Ureter (tissue), 1 donor: Measurements from ENCODE around the gene MSX1. TPM values are rescaled to one million over a fixed set of nuclear protein-coding genes. Genes with fewer than 3 reads are reported as not detected.

ENCODE experiments used
- DNase-seq: peaks from one replicate; pipeline ENCODE4 v3.0.0-alpha.2; 2020; ENCODE audit warnings: low spot score
- total RNA-seq: library from RNA; stranded (reverse); gene quantifications from one replicate; pipeline ENCODE4 v1.2.4, GENCODE V29; 2023
- donor health status: DM: yes; HTN: yes; CAD: no.

MSX1 gene
- total RNA-seq, 1 donor from 2014 or later = 4.0 TPM

DNA sequence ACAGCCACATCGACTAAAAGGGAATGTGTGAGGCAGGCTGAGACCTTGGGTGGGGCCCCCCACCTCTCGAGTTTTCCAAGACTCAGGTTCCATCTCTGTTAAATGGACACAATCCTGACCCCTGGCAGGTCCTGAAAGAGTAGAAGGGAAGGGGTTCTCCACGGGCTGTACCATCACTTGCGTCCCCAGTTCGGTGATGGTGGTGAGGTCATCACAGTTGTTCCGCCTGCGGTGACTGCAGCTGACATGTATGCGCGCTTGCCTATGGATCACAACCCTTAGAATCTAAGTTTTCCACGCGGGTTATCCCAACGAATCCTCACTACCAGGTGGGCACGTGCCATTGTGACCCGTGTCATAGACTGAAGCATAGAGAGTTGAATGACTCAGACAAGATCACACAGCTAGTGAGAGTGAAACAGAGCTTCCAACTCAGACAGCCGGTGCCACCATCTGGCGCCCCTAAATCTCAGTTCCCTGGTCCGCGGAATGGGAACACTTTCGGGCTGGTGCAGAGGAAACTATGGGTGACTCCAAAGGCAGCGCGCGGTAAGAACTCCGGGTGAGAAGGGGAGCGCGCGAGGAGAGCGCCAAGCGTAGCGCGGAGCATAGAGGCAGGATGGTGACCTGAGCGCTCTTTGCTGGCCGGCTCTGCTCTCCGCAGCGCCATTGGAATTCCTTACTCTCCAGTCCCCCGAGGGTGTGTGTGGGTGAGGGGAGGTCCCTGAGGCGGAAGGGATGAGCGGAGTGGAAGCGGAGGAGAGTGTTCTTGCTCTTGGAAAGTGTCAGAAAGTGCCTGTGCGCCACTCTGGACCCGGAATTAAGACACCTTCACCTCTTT lies 10.5 kb downstream of the MSX1 start:
- no peak for DNase-seq

DNA sequence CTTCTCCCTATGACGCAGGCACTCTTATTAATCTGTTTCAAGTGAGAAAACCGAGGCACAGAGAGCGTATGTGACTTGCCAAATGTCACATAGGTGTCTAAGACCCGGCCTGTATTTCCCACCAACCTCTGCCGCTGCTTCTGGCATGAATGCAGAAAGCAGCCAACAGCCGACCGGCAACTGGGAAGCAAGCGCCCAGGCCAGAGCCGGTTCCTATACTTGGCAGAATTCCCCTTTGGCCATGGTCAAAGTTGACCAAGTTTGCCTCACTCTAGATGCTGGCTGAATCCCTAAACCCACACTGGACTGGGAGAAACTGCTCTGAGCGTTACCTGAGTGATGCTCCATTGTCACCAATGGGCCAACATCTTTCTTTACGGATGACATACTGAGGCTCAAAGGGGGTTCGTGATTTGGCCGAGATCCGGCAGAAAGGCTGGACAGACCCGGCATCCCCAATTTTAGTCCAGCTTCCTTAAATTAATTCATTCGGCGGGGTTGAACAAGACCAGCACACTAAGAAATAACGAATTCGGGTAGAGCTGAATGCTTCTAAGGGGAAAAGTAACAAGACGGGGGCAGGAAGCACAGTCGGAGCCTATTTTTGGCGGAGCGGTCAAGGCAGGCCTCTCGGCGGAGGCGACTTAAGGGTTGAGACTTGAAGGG lies 11.2 kb downstream of the MSX1 start:
- DNase-seq = no peak

GRCh38 chr4:4871242-4871572 lies 11.7 kb downstream of the MSX1 start:
- no peak for DNase-seq

DNA sequence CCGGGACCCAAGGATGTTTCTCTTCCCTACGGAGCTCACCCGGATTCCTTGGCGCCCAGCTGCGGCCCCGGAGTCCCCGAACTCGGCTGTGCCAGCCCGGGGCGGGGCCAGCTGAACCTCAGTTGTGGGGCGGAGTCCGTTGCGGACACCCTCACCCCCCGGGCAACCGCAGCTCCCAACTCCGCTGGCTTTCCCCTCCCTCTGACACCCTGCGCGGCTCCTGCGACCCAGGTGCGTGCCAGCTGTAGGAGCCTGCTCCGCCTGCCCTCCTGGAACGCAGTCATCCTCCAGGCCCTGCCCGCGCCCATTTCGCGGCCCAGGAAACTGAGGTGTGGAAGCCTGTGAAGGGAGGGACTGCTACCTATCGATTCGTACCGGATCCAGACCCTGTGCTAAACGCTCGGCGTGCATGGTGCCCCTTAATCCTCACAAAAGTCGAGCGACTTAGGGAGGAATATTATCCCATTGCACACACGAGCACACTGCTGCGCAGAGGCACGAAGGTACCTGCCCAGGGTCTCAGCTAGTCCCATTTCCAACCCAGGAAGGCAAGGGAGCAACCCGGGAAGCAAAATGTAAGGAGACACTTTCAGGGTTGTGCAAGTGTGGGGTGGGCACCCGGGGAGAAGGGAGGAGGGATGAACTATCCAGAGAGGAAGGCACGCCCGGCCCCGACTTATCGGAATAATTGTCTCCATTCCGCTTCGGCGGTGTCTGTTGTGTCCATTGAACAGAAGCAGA lies 12.3 kb downstream of the MSX1 start:
- no peak for DNase-seq

DNA sequence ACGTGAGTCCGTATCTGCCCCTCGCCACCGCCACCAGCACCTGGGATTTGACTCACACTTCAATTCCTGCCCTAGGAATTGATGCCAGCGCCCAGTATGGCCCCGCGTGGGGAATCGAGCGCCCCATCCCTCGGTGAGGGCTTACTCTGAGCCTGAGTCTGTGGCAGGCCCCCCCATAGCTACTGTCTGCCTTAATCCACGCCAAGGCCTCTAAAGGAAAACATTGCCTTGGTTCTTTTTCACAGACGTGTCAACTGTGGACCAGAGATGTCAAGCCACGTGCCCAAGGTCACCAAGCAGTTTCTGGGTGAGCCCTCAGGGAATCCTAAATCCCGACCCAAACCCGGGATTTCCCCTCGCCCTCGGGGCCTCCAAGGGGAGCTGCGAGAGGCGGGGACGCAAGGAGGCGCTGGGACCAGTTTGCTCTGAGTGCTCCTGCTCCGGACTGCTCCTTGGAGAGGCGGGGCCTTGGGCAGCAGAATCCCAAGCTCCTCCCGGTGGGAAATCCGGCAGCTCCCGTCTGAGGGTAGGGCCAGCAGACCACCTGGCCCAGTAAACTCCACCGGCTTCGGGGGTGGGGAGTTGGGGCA lies 12.9 kb downstream of the MSX1 start:
- DNase-seq = no peak

DNA sequence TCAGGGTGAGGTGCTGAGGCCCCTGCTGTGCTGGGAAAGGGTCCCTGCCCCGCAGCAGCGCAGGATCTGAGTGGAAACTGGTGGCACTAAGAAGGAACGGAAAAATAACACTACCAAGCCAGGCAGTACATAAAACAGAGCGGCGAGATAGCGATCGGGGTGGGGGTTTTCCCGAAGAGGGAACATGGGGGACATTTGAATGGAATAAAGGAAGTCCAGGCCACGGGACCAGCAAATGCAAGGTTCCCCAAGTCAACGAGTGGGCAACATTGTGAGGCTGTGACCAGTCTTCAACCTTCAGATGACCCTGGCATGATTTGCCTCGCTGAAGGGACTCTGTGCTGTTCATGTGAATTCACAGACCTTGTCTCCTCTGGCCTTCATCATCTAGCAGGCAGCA lies 13.7 kb downstream of the MSX1 start:
- DNase-seq = no peak

GRCh38 chr4:4874254-4874653 lies 14.8 kb downstream of the MSX1 start:
- no peak for DNase-seq

DNA sequence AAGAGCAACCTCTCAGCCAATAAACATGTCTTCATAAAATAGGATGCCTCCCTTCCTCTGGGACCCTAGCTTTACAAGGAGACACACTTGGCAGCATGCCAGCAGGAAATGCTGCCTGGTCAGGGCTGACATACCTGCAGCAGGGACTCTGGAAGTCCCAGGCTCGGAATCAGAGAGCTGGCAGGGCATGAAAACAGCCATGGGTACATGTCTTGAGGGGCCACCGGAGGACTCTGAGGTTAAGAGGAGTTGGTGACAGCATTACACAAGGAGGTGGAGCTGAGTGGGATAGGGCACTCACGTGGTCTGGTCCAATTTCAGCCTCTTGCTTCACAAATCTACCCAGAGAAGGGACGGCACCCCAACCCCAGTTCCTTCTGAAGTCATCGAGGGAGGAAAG lies 15.7 kb downstream of the MSX1 start:
- DNase-seq = no peak

DNA sequence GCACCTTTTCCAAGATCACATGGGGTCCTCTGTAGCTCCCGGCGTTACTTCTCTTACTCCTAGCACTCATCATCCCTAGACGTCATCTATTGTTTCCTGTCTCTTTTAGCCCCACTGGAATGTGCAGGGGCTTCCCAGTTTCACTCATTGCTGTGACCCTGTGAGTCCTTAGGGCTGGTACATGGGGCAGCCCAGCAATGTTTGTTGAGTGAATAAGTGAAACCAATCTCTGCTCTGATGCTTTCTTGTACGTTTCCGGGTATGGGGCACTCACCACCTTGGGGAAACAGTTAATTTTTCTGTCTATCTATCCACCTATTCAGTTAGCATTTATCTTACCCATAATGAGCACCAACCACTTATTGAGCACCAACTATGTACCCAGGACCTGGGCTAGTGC lies 16.1 kb downstream of the MSX1 start:
- DNase-seq = no peak

GRCh38 chr4:4876945-4877661 lies 17.6 kb downstream of the MSX1 start:
- no peak for DNase-seq

GRCh38 chr4:4880492-4880891 lies 21.0 kb downstream of the MSX1 start:
- DNase-seq = no peak

- DNase-seq = no peak
These were observed 22.0 kb downstream of the MSX1 start for GRCh38 chr4:4881432-4881831.

DNA sequence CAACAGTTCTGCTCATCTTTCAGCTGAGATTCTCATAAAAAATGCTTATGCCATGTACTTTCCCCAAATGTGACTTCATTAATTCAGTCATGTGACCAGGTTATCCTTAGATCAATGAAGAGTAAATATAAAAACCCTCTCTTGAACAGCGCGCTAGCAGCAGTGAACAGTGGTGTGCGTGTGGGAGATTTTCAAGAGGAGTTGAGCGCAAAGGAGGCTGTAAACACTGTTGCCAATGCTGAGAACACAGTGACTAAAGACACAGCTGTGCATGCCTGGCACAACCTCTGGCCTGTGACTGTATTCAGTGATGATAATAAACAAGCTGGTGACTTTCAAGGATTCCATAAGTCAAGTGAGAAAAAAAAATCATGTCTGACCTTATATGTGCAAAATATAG lies 25.1 kb downstream of the MSX1 start:
- no peak for DNase-seq

- DNase-seq = no peak
These were observed 28.0 kb downstream of the MSX1 start for GRCh38 chr4:4887426-4887825.

GRCh38 chr4:4888695-4889094 lies 29.2 kb downstream of the MSX1 start:
- no peak for DNase-seq

DNA sequence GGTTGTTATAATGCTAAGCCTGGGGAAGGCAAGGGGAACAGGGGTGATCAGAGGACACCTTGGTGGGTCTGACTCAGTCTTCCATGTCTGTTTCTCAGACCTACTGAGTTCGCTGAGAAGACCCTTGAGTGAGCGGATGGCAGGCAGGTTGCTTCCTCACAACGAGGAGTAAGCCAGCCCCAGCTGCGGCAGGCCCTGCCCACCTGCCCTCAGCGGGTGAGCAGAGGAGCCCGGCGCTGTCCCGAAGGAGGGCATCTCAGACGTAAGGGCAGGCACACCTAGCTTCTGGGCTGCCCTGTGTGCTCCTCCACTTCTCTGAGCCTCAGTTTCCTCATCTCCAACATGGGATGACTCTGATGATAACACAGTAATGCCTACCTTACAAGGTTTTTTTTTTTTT lies 30.3 kb downstream of the MSX1 start:
- DNase-seq = no peak

GRCh38 chr4:4890574-4891255 lies 31.2 kb downstream of the MSX1 start:
- no peak for DNase-seq

DNA sequence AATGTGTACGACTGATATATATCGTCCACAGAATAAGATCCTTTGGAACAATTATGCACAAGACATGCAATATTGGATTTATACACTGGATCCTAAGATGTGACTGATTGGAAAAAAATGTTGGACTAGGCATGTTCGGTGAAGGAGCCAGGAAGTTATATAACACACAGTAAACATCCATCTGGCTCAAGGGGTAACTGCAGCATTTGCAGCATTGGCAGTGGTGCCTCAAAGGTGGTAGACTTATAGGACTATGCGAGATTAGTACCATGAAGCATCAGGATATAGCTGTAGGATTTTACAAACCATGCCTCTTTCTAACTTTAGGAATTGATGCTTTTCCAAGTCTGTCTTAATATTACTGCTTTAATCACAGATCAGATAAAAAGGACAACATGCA lies 34.3 kb downstream of the MSX1 start:
- no peak for DNase-seq

DNA sequence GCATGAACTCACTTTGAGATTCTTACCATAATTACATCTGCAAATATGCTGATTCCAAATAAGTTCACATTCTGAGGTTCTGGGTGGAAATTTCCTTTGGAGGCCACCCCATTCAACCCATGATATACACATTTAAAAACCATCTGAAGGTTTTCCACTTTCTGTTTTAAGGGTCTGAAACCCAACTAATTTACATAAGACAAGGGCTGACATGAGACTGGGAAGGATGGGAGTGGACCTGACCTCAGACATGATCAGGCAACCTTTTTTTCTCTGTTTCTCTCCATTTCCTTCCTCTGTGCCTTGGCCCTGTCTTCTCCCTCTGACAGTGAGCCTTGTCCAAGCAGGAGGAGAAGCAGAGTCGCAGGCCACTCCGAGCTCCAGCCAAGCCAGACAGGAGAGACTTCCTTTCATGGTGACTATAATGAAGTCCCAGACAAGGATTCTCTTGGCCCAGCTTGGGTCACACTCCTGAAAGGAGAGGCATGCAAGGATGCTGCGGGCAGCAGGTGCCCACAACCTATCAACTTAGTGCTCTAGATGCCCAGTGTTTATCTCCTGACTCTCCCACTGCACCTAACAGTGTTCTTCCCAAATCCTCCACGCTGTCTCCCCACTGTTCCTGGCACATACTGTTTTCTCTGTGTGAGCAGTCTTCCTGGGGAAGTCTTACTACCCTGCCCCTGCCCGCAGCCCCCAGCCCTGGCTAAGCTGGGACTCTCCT lies 39.9 kb downstream of the MSX1 start:
- no peak for DNase-seq

DNA sequence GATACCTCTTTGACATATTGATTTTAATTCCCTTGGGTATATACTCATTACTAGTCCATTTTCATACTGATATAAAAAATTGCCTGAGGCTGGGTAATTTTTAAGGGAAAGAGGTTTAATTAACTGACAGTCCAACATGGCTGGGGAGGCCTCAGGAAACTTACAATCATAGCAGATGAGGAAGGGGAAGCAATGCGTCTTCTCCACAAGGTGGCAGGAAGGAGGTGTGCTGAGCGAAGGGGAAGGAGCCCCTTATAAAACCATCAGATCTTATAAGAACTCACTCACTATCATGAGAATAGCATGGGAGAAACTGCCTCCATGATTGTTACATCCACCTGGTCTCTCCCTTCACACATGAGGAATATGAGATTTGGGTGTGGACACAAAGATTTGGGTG lies 42.4 kb downstream of the MSX1 start:
- no peak for DNase-seq

DNA sequence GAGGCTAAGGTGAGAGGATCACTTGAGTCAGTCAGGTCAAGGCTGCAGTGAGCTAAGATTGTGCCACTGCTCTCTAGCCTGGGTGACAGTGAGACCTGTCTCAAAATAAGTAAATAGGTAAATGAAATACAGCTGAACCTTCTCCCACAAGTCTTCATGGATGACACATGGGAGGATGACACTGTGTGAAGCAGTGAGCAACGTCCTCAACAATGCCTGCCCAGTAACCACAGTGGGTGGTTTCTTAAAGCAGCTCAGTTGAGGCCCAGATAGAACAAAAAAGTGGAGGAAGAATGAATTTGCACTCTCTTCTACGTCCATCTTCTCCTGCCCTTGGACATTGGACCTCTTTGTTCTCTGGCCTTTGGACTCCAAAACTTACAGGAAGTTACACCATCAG lies 52.7 kb downstream of the MSX1 start:
- no peak for DNase-seq
